PC-3 (cell line): ENCODE data around the gene LYPLA2. TPM values are rescaled to one million over a fixed set of nuclear protein-coding genes. Genes with fewer than 3 reads are reported as not detected.

Source experiments
- ATAC-seq: fragments of 200-7000 bp; cut with Tn5 transposase; 2 replicates; pipeline ENCODE4 v1.9.1; 2020; ENCODE audit warnings: mild to moderate bottlenecking, moderate library complexity
- BruUV-seq: library from RNA; stranded (reverse); fragments of 400-500 nt; replicated peaks from 2 replicates; lab custom pipeline; 2021; lab: Mats Ljungman, UMichigan
- CTCF ChIA-PET: fragments of 300-600 bp; sonication (Branson Sonifier 250); formaldehyde crosslinking; loops from one replicate; lab custom pipeline; 2022; ENCODE audit warnings: antibody characterized with exemption; lab: Charles Lee
- POLR2A ChIA-PET: fragments of 300-600 bp; sonication (Branson Sonifier 250); formaldehyde crosslinking; loops from one replicate; lab custom pipeline; 2022; ENCODE audit warnings: antibody characterized with exemption; ENCODE audit not compliant: unreplicated experiment; lab: Charles Lee
- DNase-seq: peaks from one replicate; pipeline ENCODE4 v3.0.0-alpha.2; 2015
- H2AFZ ChIP-seq: fragments of 300-600 bp; sonication (generic); 2 replicates; pipeline ENCODE4 v1.6.0; 2016; ENCODE audit warnings: antibody characterized with exemption, low read length
- H3F3A ChIP-seq: fragments of 300-600 bp; sonication (generic); one replicate; pipeline ENCODE4 v1.6.0; 2017; ENCODE audit warnings: antibody characterized with exemption, low read length, control low read depth, mild to moderate bottlenecking; ENCODE audit not compliant: unreplicated experiment
- H3K27ac ChIP-seq: fragments of 300-600 bp; sonication (generic); 2 replicates; pipeline ENCODE4 v1.5.1; 2016; ENCODE audit warnings: mild to moderate bottlenecking, low read length
- H3K27me3 ChIP-seq: fragments of 300-600 bp; sonication (generic); 2 replicates; pipeline ENCODE4 v1.6.1; 2016; ENCODE audit warnings: low read length, mixed read lengths
- H3K36me3 ChIP-seq: fragments of 300-600 bp; sonication (generic); 2 replicates; pipeline ENCODE4 v1.6.1; 2016; ENCODE audit warnings: low read depth, mixed run types, low read length, mixed read lengths
- H3K4me1 ChIP-seq: fragments of 300-600 bp; sonication (generic); 2 replicates; pipeline ENCODE4 v1.5.1; 2016; ENCODE audit warnings: low read length; ENCODE audit not compliant: insufficient read depth
- H3K4me2 ChIP-seq: fragments of 300-600 bp; sonication (generic); 2 replicates; pipeline ENCODE4 v1.6.0; 2016; ENCODE audit warnings: low read length
- H3K4me3 ChIP-seq: fragments of 300-600 bp; sonication (generic); 2 replicates; pipeline ENCODE4 v1.5.1; 2016; ENCODE audit warnings: mild to moderate bottlenecking, low read length, mixed read lengths
- H3K79me2 ChIP-seq: fragments of 300-600 bp; sonication (generic); 2 replicates; pipeline ENCODE4 v1.6.1; 2017; ENCODE audit warnings: low read length, mixed read lengths
- H3K9ac ChIP-seq: fragments of 300-600 bp; sonication (generic); 2 replicates; pipeline ENCODE4 v1.6.0; 2016; ENCODE audit warnings: mild to moderate bottlenecking, low read length
- H3K9me2 ChIP-seq: fragments of 300-600 bp; sonication (generic); replicated peaks from 2 replicates; pipeline ENCODE4 v1.6.1; 2016; ENCODE audit warnings: mixed run types, low read length, mixed read lengths
- H3K9me3 ChIP-seq: fragments of 300-600 bp; sonication (generic); 2 replicates; pipeline ENCODE4 v1.6.1; 2016; ENCODE audit warnings: low read length, mixed read lengths
- H4K20me1 ChIP-seq: fragments of 300-600 bp; sonication (generic); 2 replicates; pipeline ENCODE4 v1.6.1; 2016; ENCODE audit warnings: low read length, mixed read lengths
- EZH2 ChIP-seq: fragments of 300-600 bp; sonication (generic); IDR thresholded peaks from one replicate; pipeline ENCODE4 v1.6.1; 2017; ENCODE audit warnings: antibody characterized with exemption, mild to moderate bottlenecking, low read length; ENCODE audit not compliant: unreplicated experiment
- EZH2phosphoT487 ChIP-seq: fragments of 300-600 bp; sonication (generic); IDR thresholded peaks from 2 replicates; pipeline ENCODE4 v1.6.1; 2018; ENCODE audit warnings: mild to moderate bottlenecking, antibody characterized with exemption, low read length, borderline replicate concordance
- intact Hi-C: fragments of 100-400 bp; cut with micrococcal nuclease; formaldehyde crosslinking; loops from 2 replicates; pipeline ENCODE4 v1.9.0; 2023
- total RNA-seq: library from RNA; depleted of rRNA; stranded (reverse); fragments of >200 nt; gene quantifications from 2 replicates; pipeline ENCODE4 v1.2.3, GENCODE V29; 2014
- TF ChIP-seq, protein P1 (sequence below): fragments of 300-600 bp; sonication (generic); conservative IDR thresholded peaks from 2 replicates; pipeline ENCODE4 v1.5.1; 2017; ENCODE audit warnings: antibody characterized with exemption, low read depth, mild to moderate bottlenecking, low read length

LYPLA2 gene
- total RNA-seq, 1 experiment from 2014 or later, result 142 TPM

DNA sequence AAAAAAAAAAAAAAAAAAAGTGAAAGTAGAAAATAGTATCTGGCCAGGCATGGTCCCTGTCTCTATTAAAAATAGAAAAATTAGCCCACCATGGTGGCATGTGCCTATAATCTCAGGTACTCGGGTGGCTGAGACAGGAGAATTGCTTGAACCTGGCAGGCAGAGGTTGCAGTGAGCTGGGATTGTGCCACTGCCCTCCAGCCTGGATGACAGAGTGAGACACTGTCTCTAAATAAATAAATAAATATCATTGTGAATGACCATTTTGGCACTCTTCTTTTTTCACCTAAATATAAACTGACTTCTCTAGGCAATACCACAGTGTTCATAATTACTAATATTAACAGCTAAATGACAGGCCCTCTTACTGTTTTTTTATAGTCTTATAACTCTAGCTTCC lies 33.1 kb upstream of the LYPLA2 start:
- ATAC-seq (no peak), DNase-seq (no peak)
- Histone ChIP-seq H3K9me3 (no peaks in the 10 kb centered on the region), H3K9ac (no peak overlapping the region), H2AFZ (no peak overlapping the region), H3K4me2 (no peak overlapping the region), H3K4me1 (no peaks in the 10 kb centered on the region), H4K20me1 (no peaks in the 10 kb centered on the region), H3K9me2 (no peaks in the 10 kb centered on the region), H3K27me3 (no peaks in the 10 kb centered on the region), H3K79me2 (no peaks in the 10 kb centered on the region), H3K27ac (no peak overlapping the region), H3K4me3 (no peak overlapping the region), H3F3A (no peaks in the 10 kb centered on the region), H3K36me3 (peaks cover 76% of the 10 kb centered on the region)
- ChIA-PET POLR2A (interaction anchor here (0.6 kb wide), 1 partner anchor 12 kb away, joined by 10 read pairs; no protein-coding TSS in a partner anchor), CTCF (no interaction called here)
- intact Hi-C loops, result no loop called here
- no peak for TF ChIP-seq EZH2
- no peak for TF ChIP-seq EZH2phosphoT487
- TF ChIP-seq, protein P1, sequence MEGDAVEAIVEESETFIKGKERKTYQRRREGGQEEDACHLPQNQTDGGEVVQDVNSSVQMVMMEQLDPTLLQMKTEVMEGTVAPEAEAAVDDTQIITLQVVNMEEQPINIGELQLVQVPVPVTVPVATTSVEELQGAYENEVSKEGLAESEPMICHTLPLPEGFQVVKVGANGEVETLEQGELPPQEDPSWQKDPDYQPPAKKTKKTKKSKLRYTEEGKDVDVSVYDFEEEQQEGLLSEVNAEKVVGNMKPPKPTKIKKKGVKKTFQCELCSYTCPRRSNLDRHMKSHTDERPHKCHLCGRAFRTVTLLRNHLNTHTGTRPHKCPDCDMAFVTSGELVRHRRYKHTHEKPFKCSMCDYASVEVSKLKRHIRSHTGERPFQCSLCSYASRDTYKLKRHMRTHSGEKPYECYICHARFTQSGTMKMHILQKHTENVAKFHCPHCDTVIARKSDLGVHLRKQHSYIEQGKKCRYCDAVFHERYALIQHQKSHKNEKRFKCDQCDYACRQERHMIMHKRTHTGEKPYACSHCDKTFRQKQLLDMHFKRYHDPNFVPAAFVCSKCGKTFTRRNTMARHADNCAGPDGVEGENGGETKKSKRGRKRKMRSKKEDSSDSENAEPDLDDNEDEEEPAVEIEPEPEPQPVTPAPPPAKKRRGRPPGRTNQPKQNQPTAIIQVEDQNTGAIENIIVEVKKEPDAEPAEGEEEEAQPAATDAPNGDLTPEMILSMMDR, result no peak
- no TSS peak for BruUV-seq

DNA sequence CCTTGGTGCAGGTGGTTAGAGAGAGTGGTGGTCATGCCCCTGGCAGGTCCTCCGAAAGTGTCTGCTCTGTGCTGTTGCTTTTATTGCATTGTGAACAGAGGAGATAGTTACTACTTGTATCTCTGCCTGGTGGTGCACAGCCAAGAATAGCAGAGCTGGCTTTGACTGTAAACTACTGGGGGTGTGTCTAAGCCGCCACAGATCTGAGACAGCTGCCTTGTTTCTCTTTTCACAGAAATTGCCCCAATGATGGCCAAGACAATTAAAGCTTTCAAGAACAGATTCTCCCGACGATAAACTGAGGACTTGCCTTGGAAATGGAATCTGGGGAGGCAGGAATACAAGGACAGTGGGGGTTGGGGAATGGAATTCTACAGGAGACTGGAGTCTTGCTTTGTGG lies 31.7 kb upstream of the LYPLA2 start:
- H3K79me2 ChIP-seq, result no peaks in the 10 kb centered on the region
- no peak for TF ChIP-seq EZH2phosphoT487
- TF ChIP-seq EZH2, result no peak
- TF ChIP-seq, protein P1, result no peak
- intact Hi-C loops, result no loop called here
- no peak overlapping the region for H3K4me3 ChIP-seq
- no peaks in the 10 kb centered on the region for H3F3A ChIP-seq
- no TSS peak for BruUV-seq
- CTCF ChIA-PET, result no interaction called here
- no peaks in the 10 kb centered on the region for H3K27me3 ChIP-seq
- no peaks in the 10 kb centered on the region for H3K9me2 ChIP-seq
- H3K9me3 ChIP-seq, result no peaks in the 10 kb centered on the region
- DNase-seq (no peak), ATAC-seq (no peak)
- peaks cover 63% of the 10 kb centered on the region for H3K36me3 ChIP-seq
- no peak overlapping the region for H3K4me2 ChIP-seq
- no peak overlapping the region for H3K27ac ChIP-seq
- no peaks in the 10 kb centered on the region for H3K4me1 ChIP-seq
- no peak overlapping the region for H2AFZ ChIP-seq
- no peak overlapping the region for H3K9ac ChIP-seq
- no peaks in the 10 kb centered on the region for H4K20me1 ChIP-seq
- POLR2A ChIA-PET, result no interaction called here

DNA sequence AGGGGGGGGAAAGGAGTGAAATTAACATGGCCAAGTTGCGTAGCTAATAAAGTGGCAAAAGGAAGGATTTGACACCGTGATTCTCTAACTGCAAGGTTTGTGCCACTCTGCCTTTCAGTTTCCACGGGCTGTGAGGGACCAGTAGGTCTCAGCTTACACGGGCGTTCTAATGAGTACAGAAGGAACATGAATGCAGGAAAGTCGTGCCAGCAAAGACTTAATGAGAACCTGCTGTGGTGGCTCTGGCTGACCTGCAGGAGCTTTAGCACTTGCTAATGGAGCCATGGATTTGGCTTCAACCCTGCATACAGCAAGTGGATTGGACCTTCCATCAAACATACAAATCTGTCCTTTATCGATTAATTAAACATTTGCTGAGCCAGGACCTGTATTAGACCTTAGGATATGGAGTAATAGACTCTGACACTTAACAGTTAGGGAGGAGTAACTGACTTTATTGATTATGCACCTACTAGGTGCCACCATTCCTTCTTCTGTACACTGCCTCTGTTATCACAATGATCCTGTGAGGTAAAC lies 27.8 kb upstream of the LYPLA2 start:
- Histone ChIP-seq H3K9ac (no peak overlapping the region), H3K4me1 (no peaks in the 10 kb centered on the region), H3K36me3 (peaks cover 34% of the 10 kb centered on the region), H3K4me2 (no peak overlapping the region), H3K9me3 (no peaks in the 10 kb centered on the region), H3K79me2 (no peaks in the 10 kb centered on the region), H3K9me2 (no peaks in the 10 kb centered on the region), H2AFZ (no peak overlapping the region), H3F3A (no peaks in the 10 kb centered on the region), H3K27ac (no peak overlapping the region), H3K4me3 (no peak overlapping the region), H3K27me3 (no peaks in the 10 kb centered on the region), H4K20me1 (no peaks in the 10 kb centered on the region)
- intact Hi-C loops, result no loop called here
- BruUV-seq, result no TSS peak
- POLR2A ChIA-PET, result no interaction called here
- no peak for ATAC-seq
- no peak for TF ChIP-seq EZH2phosphoT487
- CTCF ChIA-PET, result no interaction called here
- DNase-seq, result no peak
